Colon (tissue), 2 donors: ENCODE measurements around the gene ZNF605.
"Not testable (repeated sequence)": the region's sequence is repeated elsewhere in the genome, so short reads cannot be mapped to it uniquely, and the experiment has no call there.

Experiments
- FAIRE-seq: peaks from 2 replicates; lab custom pipeline; 2012; peaks lifted over from hg19 to GRCh38; lab: Jason Lieb, UNC
- donor health status: control.
- donor health status: control.

The ZNF605 gene

GRCh38 chr12:132907216-132907615, 48.9 kb downstream of the ZNF605 start:
- no peak for FAIRE-seq

GRCh38 chr12:132904718-132905328, 51.3 kb downstream of the ZNF605 start:
- no peak for FAIRE-seq

GRCh38 chr12:132899033-132899432, 57.1 kb downstream of the ZNF605 start:
- FAIRE-seq, result no peak

- no peak for FAIRE-seq
These were observed 67.3 kb downstream of the ZNF605 start for GRCh38 chr12:132888852-132889251.

GRCh38 chr12:132887513-132888351, 68.4 kb downstream of the ZNF605 start, which contains the start of gene CHFR:
Gene CHFR, minus strand, starts transcription at chr12:132887605. Its CDS starts 277 bp downstream, at chr12:132887328.
- FAIRE-seq, result no peak

GRCh38 chr12:132886529-132887477, 69.3 kb downstream of the ZNF605 start:
- no peak for FAIRE-seq

- FAIRE-seq, result no peak
These were observed 74.3 kb downstream of the ZNF605 start for GRCh38 chr12:132881818-132882217.

- FAIRE-seq, result not testable (repeated sequence)
These were observed 81.5 kb downstream of the ZNF605 start for GRCh38 chr12:132874620-132875019.

- FAIRE-seq, result no peak
These were observed 81.9 kb downstream of the ZNF605 start for GRCh38 chr12:132874175-132874574.

GRCh38 chr12:132873724-132874123, 82.4 kb downstream of the ZNF605 start:
- no peak for FAIRE-seq

GRCh38 chr12:132872975-132873421, 83.1 kb downstream of the ZNF605 start:
- FAIRE-seq, result no peak

- FAIRE-seq, result no peak
These were observed 83.8 kb downstream of the ZNF605 start for GRCh38 chr12:132872073-132872855.

GRCh38 chr12:132869551-132869950, 86.6 kb downstream of the ZNF605 start:
- FAIRE-seq, result no peak
